ENCODE measurements around the gene DPF3.

DNA sequence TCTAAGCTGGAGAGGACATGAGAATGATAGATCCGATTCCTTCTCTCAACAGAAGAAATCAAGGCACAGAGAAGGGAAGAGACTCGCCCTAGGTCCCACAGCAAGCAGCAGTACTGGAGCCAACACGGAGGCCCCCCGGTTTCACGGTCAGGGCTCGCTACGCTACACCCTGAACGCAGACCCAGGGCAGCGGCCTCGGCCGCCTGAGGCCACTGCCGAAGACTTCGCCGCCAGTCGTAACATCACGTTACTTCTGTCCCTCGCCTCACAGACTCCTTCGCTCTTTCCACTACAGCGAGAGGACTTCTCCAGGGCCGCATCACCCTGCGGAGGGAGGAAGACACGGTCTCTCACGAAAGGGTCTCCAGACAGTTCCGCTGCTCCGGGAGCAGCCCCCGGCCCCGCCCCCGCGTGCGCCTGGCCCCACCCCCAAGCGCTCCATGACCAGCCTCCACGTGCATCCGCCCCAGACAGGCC is 32.0 kb upstream of the DPF3 start:
- TF ChIP-seq, protein P1, sequence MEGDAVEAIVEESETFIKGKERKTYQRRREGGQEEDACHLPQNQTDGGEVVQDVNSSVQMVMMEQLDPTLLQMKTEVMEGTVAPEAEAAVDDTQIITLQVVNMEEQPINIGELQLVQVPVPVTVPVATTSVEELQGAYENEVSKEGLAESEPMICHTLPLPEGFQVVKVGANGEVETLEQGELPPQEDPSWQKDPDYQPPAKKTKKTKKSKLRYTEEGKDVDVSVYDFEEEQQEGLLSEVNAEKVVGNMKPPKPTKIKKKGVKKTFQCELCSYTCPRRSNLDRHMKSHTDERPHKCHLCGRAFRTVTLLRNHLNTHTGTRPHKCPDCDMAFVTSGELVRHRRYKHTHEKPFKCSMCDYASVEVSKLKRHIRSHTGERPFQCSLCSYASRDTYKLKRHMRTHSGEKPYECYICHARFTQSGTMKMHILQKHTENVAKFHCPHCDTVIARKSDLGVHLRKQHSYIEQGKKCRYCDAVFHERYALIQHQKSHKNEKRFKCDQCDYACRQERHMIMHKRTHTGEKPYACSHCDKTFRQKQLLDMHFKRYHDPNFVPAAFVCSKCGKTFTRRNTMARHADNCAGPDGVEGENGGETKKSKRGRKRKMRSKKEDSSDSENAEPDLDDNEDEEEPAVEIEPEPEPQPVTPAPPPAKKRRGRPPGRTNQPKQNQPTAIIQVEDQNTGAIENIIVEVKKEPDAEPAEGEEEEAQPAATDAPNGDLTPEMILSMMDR (IDR thresholded peaks at IDR 0.05): no peak
- TF ChIP-seq, protein P2, sequence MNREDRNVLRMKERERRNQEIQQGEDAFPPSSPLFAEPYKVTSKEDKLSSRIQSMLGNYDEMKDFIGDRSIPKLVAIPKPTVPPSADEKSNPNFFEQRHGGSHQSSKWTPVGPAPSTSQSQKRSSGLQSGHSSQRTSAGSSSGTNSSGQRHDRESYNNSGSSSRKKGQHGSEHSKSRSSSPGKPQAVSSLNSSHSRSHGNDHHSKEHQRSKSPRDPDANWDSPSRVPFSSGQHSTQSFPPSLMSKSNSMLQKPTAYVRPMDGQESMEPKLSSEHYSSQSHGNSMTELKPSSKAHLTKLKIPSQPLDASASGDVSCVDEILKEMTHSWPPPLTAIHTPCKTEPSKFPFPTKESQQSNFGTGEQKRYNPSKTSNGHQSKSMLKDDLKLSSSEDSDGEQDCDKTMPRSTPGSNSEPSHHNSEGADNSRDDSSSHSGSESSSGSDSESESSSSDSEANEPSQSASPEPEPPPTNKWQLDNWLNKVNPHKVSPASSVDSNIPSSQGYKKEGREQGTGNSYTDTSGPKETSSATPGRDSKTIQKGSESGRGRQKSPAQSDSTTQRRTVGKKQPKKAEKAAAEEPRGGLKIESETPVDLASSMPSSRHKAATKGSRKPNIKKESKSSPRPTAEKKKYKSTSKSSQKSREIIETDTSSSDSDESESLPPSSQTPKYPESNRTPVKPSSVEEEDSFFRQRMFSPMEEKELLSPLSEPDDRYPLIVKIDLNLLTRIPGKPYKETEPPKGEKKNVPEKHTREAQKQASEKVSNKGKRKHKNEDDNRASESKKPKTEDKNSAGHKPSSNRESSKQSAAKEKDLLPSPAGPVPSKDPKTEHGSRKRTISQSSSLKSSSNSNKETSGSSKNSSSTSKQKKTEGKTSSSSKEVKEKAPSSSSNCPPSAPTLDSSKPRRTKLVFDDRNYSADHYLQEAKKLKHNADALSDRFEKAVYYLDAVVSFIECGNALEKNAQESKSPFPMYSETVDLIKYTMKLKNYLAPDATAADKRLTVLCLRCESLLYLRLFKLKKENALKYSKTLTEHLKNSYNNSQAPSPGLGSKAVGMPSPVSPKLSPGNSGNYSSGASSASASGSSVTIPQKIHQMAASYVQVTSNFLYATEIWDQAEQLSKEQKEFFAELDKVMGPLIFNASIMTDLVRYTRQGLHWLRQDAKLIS (CRISPR knock-in tag; IDR thresholded peaks at IDR 0.05; ENCODE audit: borderline replicate concordance): no peak
- no peak for TF ChIP-seq OVOL2 (CRISPR knock-in tag; IDR thresholded peaks at IDR 0.05; ENCODE audit: borderline replicate concordance)
- no peak for TF ChIP-seq ELF4 (CRISPR knock-in tag; IDR thresholded peaks at IDR 0.05; ENCODE audit: low read depth)
- TF ChIP-seq NR3C1 (CRISPR knock-in tag; conservative IDR thresholded peaks at IDR 0.05; ENCODE audit: low read depth): no peak
